ENCODE results near the gene GRIK4.

Gene GRIK4

DNA sequence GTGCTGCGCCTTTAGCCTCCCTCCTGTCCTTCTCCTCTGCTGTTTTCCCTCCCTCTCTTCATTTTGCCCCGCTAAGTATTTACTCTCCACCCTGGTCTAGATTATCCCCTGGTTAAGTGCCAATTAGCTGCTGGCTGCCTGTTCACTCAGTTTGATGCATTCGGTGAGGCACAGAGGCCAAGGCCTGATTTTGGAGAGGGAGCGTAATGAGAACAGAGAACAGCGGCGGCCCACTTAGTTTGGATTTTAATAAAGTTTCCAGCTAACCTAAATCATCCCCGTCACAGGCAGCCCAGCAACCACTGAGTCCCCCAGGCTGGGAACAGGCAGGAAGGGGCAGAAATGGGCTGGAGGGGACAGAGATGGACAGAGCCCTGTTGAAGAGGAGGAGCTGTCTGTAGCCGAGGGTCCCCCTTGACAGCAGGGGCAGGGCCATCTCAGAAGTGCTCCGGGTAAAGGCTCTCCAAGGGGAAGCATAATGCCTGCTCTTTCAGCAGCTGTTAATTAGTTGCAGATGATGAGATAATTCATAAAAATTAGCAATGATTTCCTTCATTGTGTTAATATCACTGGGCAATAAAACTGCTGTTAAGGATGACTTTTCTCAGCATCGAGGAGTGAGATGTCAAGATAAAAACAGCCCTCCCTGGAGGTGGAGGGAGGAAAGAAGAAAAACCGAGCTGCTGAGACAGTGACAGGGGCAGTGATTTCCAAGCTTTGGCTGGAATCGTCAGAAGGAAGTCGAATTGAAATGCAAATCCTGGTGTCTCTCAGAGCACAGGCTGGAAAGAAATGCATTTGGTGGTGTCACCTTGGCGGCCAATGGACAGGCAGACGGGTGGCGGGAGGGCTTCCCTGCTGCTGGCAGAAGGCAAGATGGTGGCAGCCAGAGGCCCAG lies 170.1 kb downstream of the GRIK4 start:
- no peak for FAIRE-seq

DNA sequence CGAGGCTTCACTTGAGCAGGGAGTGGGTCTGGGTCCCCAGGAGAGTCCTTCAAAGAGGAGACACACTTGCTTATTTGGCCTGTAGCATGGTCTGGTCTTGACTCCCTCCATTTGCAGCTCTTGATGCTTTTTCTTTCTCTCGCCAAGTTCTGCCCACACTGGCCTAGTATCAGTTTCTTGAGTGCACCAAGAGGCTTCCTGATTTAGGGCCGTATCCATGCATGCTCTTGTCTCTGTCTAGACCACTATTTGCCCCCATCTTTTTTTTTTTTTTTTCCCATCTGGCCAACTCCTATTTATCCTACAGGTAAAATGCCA lies 170.7 kb downstream of the GRIK4 start:
- no peak for FAIRE-seq

GRCh38 chr11:120682866-120683265 lies 171.3 kb downstream of the GRIK4 start:
- no peak for FAIRE-seq

DNA sequence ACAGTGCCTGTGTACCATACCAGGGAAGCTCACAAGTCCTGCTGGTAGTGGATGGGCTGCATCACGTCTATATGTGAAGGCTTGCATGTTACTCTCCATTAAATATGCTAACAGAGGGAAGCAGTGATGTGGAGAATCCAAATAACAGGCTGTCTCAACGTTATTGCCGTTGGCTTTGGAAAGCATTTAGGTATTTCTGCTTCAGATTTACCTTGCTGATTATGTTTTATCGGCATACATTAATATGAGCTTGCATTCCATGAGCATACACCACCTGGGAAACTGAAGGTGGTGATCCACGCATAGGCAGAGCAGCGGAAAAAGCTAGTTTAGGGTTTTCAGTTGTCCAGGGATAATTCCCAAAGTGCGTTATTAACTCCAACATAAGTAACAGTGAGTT lies 175.0 kb downstream of the GRIK4 start:
- FAIRE-seq: no peak

GRCh38 chr11:120688163-120688562 lies 176.6 kb downstream of the GRIK4 start:
- FAIRE-seq: no peak

DNA sequence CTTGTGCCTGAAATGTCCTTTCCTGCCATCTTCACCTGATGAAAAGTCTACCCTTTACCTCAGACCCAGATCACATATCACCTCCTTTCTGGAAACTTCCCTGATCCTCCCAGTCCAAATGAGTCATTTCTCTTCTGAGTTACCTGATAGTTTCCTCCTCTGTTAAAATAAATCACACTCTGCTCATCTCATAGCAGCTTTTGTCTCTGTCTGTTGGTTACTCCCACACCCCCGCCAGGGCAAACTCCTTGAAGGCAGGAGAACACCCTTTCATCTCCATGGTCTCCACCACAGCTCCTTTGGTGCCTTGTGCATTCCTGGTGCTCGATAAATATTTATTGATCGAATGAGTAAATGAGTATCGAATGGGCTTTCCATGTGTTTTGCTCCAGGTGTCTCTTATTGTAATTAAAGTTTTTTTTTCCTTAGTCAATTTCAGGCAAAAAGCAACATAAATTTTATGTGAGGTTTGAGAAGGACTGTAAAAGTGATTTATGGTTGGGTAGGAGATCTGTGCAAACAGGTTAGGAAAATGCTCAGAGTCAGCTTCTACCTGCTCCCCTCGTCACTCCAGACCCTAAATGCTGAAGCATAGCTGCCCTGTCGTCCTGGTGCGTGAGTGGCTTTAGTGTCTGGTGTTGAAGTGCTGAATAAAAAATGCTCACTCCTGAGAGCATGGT lies 178.2 kb downstream of the GRIK4 start:
- no peak for FAIRE-seq

DNA sequence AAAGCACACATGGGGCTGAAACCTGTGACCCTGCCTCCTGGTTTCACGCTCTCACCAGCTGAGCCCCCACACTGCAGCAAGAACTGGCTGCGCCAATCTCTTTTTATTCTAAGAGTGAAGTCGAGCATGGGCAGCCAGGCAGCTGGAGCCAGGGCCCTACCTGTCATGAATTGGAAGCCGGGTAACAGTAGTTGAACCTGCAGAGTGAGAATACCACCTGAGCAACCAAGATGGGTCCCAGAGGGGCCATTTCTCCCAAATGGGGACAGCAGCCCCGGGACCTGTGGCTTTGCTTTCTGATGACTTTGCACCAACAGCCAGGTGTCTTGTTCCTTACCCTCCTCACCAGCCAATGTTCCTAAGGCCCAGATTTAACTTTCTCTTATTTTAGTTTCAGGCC lies 178.9 kb downstream of the GRIK4 start:
- no peak for FAIRE-seq

DNA sequence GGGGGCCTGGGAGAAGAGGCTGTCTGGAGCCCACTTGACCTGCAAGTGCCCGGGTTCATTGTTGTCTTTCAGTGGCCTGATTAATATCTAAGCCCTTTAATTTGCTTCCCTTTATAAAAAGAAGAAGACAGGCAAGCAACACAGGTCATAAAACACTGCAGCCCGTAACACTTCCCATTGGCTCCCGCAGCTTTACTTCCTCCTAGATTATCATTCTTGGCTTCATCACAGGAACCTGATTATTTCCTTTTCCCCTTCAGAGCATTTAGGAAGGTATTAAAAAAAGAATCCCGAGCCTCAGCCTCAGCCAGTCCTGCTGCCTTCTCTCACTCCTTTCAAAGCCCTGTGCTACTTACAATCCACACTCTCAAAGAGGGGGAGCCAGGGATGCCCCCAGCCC lies 183.2 kb downstream of the GRIK4 start:
- no peak for FAIRE-seq

GRCh38 chr11:120695426-120695825 lies 183.9 kb downstream of the GRIK4 start:
- FAIRE-seq: no peak

GRCh38 chr11:120695939-120696338 lies 184.4 kb downstream of the GRIK4 start:
- no peak for FAIRE-seq

DNA sequence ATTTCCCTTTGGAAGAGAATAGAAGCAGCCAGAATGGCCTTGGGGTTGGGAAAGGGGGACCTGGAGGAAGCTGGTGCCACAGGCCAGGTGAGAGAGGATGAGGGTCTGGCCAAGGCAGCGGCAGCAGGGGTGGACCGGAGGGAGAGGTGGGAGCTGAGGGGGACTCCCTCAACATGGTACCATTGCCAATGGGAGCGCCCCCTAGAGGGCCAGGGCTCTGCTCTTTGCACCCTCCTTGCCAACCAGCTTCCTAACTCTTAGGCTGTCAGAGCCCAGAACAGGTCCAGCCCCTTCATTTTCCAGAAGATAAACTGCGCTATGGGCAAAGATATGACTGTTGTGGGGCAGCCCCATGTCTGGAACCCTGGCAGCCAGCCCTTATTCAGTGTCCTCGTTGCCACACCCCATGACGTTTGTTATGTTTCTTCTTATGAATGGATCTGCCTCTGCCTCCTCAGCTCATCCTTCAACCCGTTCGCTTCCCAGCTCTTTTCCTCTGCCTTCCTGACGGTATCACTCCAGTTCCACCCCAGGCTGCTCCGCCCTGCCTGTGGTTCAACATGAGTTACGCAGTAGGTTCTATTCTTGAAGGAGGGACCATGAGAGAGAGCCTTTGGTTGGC lies 185.2 kb downstream of the GRIK4 start:
- FAIRE-seq: no peak

GRCh38 chr11:120698918-120699317 lies 187.4 kb downstream of the GRIK4 start:
- no peak for FAIRE-seq

GRCh38 chr11:120702656-120703055 lies 191.1 kb downstream of the GRIK4 start:
- no peak for FAIRE-seq

- no peak for FAIRE-seq
Measured at GRCh38 chr11:120703358-120704152, 192.0 kb downstream of the GRIK4 start.

DNA sequence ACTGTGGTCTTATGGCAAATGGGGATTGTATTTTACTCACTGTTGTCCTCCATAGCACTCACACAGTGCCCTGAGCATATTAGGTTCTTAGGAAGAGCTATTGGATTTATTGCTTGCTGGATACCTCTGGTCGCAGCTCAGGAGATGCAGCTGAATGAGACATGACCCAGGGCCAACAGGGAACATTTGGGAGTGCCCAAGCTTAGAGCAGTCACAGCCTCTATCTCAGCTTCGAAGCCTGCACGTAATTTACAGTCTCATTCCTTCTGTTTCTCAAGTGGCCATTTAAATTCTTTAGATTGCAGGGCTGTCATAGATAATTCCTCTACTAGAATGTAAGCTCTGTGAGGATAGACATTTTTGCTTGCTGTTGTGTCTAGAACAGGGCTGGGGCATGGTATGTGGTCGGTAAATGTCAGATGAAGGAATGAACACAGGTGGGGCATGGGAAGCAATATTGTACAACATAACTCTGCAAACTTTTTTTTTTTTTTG lies 192.8 kb downstream of the GRIK4 start:
- no peak for FAIRE-seq

GRCh38 chr11:120706257-120706656 lies 194.7 kb downstream of the GRIK4 start:
- no peak for FAIRE-seq

GRCh38 chr11:120707098-120707497 lies 195.6 kb downstream of the GRIK4 start:
- FAIRE-seq: no peak

- no peak for FAIRE-seq
Measured at GRCh38 chr11:120707663-120708062, 196.1 kb downstream of the GRIK4 start.

DNA sequence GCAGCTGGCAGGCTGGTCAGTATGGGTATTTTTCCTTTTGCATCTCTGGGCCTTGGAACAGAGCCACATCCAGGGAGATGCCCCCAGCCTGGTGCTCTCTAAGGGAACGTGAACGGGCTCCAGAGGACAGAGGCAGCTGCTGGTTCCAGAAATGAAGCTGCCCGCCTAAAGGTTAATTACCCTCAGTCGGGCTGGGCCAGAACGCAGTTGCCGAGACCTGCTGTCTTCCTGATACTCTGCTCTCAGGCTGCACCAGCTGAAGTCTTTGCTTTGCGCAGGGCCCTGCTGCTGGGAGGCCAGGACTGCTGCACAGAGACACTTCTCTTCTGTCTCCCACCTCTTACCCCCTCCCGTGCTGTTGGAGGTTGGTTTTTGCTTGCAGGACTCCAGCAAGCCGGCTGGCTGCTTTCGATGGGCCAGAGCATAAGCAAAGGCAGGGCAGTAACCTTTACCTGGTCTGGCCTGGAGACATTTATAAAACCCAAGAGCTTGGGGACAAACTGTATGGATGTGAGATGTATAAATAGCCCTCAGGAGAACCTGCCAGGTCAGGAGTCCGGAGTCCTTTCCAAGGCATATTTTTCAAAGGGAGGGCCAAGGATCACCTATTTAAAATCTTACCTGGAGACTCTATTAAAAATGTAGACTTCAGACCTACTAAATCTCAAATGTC lies 197.1 kb downstream of the GRIK4 start:
- FAIRE-seq: no peak

GRCh38 chr11:120709808-120710207 lies 198.3 kb downstream of the GRIK4 start:
- no peak for FAIRE-seq

DNA sequence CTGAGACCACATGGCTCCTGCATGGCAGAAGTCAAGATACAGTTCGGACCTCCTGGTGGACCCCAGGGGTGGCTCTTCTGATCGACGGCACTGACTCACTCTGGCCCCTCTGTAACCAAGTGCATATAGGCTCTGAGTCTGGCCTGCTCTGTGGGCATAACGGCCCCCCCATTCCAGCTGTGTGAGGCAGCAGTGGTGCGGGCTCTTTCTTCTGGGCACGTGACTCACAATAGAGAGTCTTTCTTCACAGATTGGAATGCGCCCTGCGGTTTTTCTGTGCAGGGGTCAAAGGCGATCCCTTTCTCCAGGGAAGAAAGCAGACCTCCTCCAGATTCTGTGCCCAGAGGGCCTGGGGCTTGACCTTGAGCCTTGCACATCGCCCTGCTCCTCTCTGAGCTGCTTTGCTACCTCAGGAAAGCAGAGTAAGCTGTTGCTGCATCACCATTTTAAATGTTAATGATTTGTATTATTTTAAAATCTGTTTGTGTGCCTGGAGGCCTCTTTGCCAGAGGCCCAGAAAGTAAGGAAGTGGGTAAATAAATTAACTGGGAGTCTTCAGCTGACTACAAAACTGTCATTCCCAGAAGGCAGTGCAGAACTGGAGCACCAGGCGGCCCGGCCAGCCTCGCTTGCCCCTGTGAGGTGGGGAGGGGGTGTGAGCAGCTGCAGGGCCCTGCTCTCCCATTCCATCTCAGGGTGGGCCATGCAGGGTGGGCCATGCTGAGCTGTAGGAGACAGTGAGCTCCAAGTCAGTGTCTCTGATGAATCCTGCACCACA lies 199.0 kb downstream of the GRIK4 start:
- FAIRE-seq: no peak

DNA sequence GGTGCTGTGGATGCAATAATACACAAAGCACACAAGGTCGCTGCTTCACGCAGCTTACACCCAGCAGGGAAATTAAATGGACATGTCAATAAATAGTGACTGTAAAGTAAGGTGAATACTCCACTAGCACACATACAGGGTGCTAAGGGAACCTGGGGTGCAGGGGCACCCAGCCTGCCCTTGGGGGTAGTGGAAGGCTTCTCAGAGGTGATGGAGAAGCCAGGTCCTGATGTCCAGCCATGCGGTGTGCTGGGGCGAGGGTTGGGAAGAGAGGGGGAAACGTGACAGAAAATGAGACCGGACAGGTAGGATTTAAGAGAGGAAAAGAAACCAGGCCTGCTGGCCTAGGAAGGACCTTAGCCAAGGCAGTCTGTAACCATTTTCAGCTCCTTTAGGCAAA lies 200.5 kb downstream of the GRIK4 start:
- FAIRE-seq: no peak

Measured in A204.1 (cell line).